Urothelium cell line (cell line): ENCODE data around the gene AP2A1.

Experiments used
- DNase-seq: peaks from one replicate; pipeline ENCODE4 v3.0.0; 2011; ENCODE audit warnings: low spot score, mixed read lengths
- FAIRE-seq: peaks from 2 replicates; lab custom pipeline; 2011; peaks lifted over from hg19 to GRCh38; lab: Jason Lieb, UNC

AP2A1 gene

GRCh38 chr19:49791776-49792445 is 25.1 kb downstream of the AP2A1 start:
- no peak for FAIRE-seq
- DNase-seq = no peak

GRCh38 chr19:49792829-49793560 is 26.2 kb downstream of the AP2A1 start:
- no peak for DNase-seq
- FAIRE-seq = no peak

- DNase-seq = no peak
- no peak for FAIRE-seq
Measured at GRCh38 chr19:49793561-49793840, 26.7 kb downstream of the AP2A1 start.

GRCh38 chr19:49795615-49796014 is 28.8 kb downstream of the AP2A1 start:
- FAIRE-seq (no peak), DNase-seq (no peak)

- no peak for FAIRE-seq
- no peak for DNase-seq
Measured at GRCh38 chr19:49798574-49798973, 31.8 kb downstream of the AP2A1 start.

- no peak for FAIRE-seq
- no peak for DNase-seq
Measured at GRCh38 chr19:49799271-49799797, 32.5 kb downstream of the AP2A1 start.

GRCh38 chr19:49799798-49800376 is 33.1 kb downstream of the AP2A1 start:
- FAIRE-seq = peak; percentile 50
- DNase-seq = no peak

GRCh38 chr19:49800771-49801170 is 34.0 kb downstream of the AP2A1 start:
- FAIRE-seq = no peak
- no peak for DNase-seq

GRCh38 chr19:49801401-49801888 is 34.6 kb downstream of the AP2A1 start:
- no peak for DNase-seq
- no peak for FAIRE-seq

- DNase-seq (no peak), FAIRE-seq (no peak)
Measured at GRCh38 chr19:49801966-49802661, 35.3 kb downstream of the AP2A1 start.

- DNase-seq (no peak), FAIRE-seq (no peak)
Measured at GRCh38 chr19:49802836-49803528, 36.2 kb downstream of the AP2A1 start.

- DNase-seq (no peak), FAIRE-seq (no peak)
Measured at GRCh38 chr19:49803529-49803856, 36.7 kb downstream of the AP2A1 start.

- DNase-seq = no peak
- no peak for FAIRE-seq
Measured at GRCh38 chr19:49805822-49806619, 39.2 kb downstream of the AP2A1 start.

- DNase-seq (no peak), FAIRE-seq (no peak)
Measured at GRCh38 chr19:49806620-49806959, 39.8 kb downstream of the AP2A1 start.

- no peak for FAIRE-seq
- DNase-seq = no peak
Measured at GRCh38 chr19:49807058-49807903, 40.5 kb downstream of the AP2A1 start.

GRCh38 chr19:49807904-49808675 is 41.3 kb downstream of the AP2A1 start:
- DNase-seq (no peak), FAIRE-seq (no peak)

GRCh38 chr19:49808711-49809159 is 41.9 kb downstream of the AP2A1 start:
- FAIRE-seq (no peak), DNase-seq (peak; percentile 53)

- DNase-seq (no peak), FAIRE-seq (no peak)
Measured at GRCh38 chr19:49809160-49809940, 42.5 kb downstream of the AP2A1 start.
